Sigmoid colon (tissue), 4 donors: Measurements from ENCODE around the gene DENND2A.

Source experiments
- CTCF ChIP-seq, 4 experiments: fragments of 450-650 bp in 3 of 4; fragments of 200-600 bp in 1 of 4; IDR thresholded peaks; one replicate each; pipeline ENCODE4 v1.5.1; 2016 to 2019; ENCODE audit warnings: antibody characterized with exemption in 4 of 4, mild to moderate bottlenecking in 3 of 4, moderate library complexity in 2 of 4
- EP300 ChIP-seq, 4 donors: sonication (generic); formaldehyde crosslinking; IDR thresholded peaks; one replicate each; pipeline ENCODE4 v1.6.1; 2017; ENCODE audit warnings: antibody characterized with exemption in 4 of 4
- POLR2A ChIP-seq, 2 donors: fragments of 450-650 bp; IDR thresholded peaks; one replicate each; pipeline ENCODE4 v1.6.1; 2016; ENCODE audit warnings: antibody characterized with exemption in 2 of 2, mild to moderate bottlenecking in 2 of 2, moderate library complexity in 2 of 2

GRCh38 chr7:140638173-140638791 is 2.3 kb downstream of the DENND2A start:
- no peak for TF ChIP-seq CTCF (IDR thresholded peaks at IDR 0.05)
- TF ChIP-seq POLR2A (IDR thresholded peaks at IDR 0.05): no peak
- TF ChIP-seq EP300 (IDR thresholded peaks at IDR 0.05): no peak
